ENCODE data around the gene GSC2.
"Not testable (repeated sequence)": the region's sequence is repeated elsewhere in the genome, so short reads cannot be mapped to it uniquely, and the experiment has no call there.

Gene GSC2

GRCh38 chr22:19168088-19168890, 18.2 kb upstream of the GSC2 start:
- in situ Hi-C loops (cut with MboI; ENCODE audit: low pct_unique_long_range_greater_than_20kb, low sequenced_read_pairs), result no loop called here
- DNase-seq, result no peak

DNA sequence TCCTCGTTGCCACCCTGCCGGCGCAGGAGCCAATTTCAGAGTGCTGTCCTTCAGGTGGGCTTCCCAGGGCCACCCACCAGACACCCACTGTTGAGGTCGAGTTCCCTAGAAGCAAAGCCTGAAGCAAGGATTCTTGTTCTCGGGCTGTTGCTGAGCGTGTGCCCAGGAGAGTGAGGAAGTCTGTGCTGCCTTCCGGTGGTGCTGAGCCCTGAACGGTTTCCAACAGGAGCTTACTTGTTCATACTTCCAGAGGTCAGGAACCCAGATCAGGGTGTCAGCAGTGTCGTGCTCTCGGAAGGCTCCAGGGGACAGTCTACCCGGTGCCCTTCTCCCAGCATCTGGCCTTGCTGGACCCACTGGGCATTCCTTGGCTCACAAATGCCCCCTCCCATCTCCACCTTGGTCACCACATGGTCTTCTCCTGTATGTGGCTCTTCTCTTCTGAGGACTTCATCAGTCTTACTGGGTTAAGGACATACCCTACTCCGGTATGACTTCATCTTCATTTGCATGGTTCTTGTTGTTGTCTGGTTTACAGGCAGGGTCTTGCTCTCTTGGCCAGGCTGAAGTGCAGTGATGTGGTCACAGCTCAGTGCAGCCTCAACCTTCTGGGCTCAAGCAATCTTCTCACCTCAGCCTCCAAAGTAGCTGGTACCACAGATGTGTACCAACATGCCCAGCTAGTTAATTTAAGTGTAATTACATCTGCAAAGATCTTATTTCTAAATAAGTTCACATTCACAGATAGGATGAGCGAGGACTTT, 17.2 kb upstream of the GSC2 start:
- in situ Hi-C loops (cut with MboI; ENCODE audit: low pct_unique_long_range_greater_than_20kb, low sequenced_read_pairs), result no loop called here
- DNase-seq, result no peak

DNA sequence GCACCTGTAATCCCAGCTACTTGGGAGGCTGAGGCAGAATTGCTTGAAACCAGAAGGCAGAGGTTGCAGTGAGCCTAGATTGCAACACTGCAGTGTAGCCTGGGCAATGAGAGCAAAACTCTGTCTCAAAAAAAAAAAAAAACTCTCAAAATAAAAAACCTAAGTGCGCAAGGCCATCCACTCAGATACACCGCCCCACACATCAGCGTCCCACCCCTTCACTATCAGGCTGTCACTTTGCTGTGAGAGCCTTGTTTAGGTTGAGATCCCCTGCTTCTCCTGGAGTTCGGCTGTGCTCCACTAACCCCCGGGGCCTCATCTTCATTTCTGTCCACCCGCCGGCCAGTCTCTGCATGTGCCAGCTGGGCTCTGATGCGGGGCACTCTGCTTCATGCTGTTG, 16.3 kb upstream of the GSC2 start:
- in situ Hi-C loops (cut with MboI; ENCODE audit: low pct_unique_long_range_greater_than_20kb, low sequenced_read_pairs), result no loop called here

GRCh38 chr22:19164425-19164824, 14.3 kb upstream of the GSC2 start:
- in situ Hi-C loops (cut with MboI; ENCODE audit: low pct_unique_long_range_greater_than_20kb, low sequenced_read_pairs), result no loop called here
- no peak for DNase-seq

More for the DNA sequence above, 16.3 kb upstream of the GSC2 start:
- DNase-seq, result no peak

GRCh38 chr22:19158649-19159048, 8.6 kb upstream of the GSC2 start:
- DNase-seq; in situ Hi-C loops (cut with MboI; ENCODE audit: low pct_unique_long_range_greater_than_20kb, low sequenced_read_pairs): not testable (repeated sequence)

- DNase-seq; in situ Hi-C loops (cut with MboI; ENCODE audit: low pct_unique_long_range_greater_than_20kb, low sequenced_read_pairs): not testable (repeated sequence)
Observed at GRCh38 chr22:19156109-19156508, 6.0 kb upstream of the GSC2 start.

- in situ Hi-C loops (cut with MboI; ENCODE audit: low pct_unique_long_range_greater_than_20kb, low sequenced_read_pairs), result no loop called here
- DNase-seq, result no peak
Observed at GRCh38 chr22:19152942-19153883, 3.1 kb upstream of the GSC2 start.

GRCh38 chr22:19151329-19152191, 1.5 kb upstream of the GSC2 start:
- no peak for DNase-seq
- in situ Hi-C loops (cut with MboI; ENCODE audit: low pct_unique_long_range_greater_than_20kb, low sequenced_read_pairs), result no loop called here

- in situ Hi-C loops (cut with MboI; ENCODE audit: low pct_unique_long_range_greater_than_20kb, low sequenced_read_pairs), result no loop called here
- no peak for DNase-seq
Observed at GRCh38 chr22:19150482-19151328, 613 bp upstream of the GSC2 start.

DNA sequence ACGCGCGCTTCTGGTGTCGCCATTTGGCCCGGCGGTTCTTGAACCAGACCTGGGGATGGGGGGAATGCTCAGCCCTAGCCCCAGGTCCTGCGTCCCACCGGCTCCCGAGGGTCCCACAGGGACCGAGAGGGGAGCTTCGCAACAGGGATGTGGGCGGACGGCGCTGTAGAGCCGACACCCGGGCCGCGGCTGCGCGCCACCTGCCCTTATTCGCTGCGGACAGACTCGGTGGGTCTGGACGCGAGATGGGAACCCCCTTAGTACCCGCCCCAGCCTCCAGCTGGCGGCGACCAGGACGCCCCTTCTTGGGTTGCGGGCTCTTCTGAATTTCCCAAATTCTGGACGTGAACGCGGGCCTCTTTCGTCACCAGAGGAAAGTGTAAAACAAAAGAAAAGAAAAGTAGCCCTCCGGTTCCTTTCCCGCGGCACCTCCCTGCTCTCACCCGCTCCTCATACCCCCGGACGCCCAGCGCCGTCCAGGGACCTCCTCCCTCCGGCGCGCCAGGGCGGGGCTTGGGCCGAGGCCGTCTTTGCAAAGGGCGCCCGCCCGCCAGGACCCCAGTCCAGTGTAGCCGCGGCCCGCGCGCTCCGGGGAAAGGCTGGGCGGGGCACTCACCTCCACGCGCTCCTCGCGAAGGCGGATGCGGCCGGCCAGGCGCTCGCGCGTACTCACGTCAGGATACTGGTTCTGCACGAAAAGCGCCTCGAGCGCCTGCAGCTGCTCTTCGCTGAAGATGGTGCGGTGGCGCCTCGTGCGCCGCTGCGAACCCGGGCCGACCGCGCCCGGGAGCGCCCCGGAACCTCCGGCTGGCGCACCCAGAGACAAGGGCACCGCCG, 827 bp downstream of the GSC2 start:
- in situ Hi-C loops (cut with MboI; ENCODE audit: low pct_unique_long_range_greater_than_20kb, low sequenced_read_pairs), result no loop called here
- DNase-seq, result no peak

DNA sequence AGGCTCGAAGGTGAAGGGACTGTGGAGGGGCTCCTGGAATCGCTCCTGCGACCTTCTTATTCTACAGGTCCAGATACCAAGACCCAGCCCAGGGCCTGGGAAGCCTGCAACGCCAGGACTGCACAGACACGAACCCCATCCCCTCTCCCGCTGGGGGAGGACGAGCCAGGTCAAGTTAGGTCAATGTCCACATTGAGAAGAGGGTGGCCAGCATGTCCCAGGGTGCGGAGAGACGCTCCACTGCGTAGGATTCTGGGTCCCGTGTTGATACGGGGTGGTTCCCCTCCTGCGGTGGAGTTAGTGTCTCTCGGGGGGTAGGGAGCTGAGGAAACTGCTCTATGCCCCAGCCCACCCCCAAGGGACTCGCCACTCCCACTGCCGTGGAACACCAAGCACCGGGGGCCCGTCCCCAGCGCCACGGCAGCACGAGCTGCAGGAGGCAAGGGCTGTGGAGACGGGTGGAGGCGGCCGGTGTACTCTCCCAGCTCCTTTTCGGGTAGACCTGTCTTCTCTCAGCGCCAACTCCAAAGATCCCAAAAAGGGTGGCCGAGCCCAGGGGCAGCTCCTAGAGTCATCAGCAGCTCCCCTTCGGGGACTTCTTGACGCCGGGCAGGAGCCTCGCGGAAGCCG, 1.6 kb downstream of the GSC2 start:
- in situ Hi-C loops (cut with MboI; ENCODE audit: low pct_unique_long_range_greater_than_20kb, low sequenced_read_pairs), result no loop called here
- DNase-seq, result no peak

DNA sequence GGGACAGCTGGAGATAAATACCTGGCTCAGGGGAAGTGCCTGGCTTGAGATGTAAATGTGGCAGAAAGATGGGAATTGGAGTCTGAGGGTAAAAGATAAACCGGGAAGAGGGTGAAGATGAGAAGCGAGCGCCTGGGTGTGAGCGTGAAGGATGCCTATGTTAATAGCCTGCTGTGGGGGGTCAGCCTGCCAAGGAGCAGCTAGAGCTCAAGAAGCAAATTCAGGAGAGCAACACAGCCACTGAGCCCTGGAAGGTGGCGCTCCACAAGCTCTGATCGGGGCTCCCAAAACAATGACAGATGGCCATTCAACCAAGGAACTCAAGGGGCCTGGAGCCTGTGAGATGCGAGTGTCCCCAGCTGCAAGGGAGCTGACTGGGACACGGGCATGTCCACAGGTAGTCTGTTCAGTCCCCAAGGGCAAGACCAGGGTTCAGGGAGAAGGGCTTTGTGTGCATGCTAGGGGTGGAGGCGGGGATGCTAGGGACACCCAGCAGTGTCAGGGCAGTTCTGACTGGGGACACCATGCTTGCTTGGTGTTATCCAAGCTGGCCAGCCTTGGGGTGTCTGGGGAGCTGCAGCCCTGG, 2.8 kb downstream of the GSC2 start:
- no peak for DNase-seq
- in situ Hi-C loops (cut with MboI; ENCODE audit: low pct_unique_long_range_greater_than_20kb, low sequenced_read_pairs), result no loop called here

DNA sequence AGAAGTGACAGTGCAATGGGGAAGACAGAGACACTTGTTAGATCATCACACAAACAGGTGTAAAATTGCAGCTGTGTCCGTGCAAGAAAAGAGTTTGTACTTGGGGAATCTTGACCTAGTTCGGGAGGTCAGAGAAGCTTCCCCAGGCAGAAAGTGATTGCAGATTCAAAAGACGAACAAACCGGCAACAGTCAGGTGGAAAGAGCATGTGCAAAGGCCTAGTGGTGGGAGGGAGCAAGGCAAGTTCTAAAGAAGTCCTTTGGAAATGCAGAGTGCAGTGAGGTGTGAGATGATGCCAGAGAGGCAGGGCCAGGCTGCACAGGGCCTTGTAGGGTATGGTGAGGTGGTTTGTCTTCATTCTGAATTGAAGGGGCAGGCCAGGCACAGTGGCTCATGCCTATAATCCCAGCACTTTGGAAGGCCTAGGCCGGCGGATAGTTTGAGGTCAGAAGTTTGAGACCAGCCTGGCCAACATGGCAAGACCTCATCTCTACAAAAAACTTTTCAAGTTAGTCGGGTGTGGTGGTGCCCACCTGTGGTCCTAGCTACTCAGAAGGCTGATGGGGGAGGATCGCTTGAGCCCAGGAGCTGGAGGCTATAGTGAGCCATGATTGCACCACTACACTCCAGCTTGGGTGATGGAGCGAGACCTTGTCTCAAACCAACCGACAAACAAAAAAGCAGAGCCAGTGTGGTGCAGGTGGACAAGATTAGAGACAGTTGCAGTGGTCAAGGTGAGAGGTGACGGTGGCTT, 3.7 kb downstream of the GSC2 start:
- peak; percentile 13 for DNase-seq
- in situ Hi-C loops (cut with MboI; ENCODE audit: low pct_unique_long_range_greater_than_20kb, low sequenced_read_pairs), result no loop called here

DNA sequence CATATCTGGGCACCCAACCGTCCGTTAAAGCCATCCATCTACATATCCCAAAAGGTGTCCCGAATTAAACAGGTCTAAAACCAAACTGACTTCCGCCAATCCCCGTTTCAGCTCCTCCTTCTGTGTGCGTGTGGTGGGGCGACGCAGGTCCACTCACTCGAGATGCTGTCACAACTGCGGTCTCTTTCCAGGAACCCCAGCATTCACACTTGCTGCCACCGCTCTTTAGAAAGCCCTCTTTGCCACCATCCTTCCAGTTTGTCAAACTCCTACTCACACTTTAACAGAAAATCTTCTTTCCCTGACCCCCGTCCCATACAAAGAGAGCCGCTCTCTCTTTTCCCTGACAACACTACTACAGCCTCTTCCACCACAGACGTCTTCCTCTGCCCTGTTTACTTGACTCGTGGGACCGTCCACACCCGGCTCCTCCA, 6.1 kb downstream of the GSC2 start:
- in situ Hi-C loops (cut with MboI; ENCODE audit: low pct_unique_long_range_greater_than_20kb, low sequenced_read_pairs), result no loop called here
- peak; percentile 23 for DNase-seq

DNA sequence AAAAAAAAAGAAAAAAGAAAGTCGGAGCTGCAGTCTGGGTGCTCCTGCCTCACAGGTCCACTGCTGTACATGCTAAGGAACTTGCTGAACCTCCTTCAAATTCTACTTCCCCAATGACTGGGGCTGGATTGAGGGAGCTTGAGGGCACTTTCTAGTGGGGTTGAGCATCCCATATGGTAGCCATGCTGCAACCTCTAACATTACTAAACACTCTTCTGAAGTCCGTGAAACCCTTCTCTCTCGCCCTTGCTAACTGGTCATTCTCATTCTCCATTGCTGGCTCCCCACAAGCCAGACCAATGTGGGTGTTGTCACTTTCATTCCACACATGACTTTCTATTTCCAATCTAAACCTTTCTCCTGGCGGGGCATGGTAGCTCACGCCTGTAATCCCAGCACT, 6.9 kb downstream of the GSC2 start:
- no peak for DNase-seq
- in situ Hi-C loops (cut with MboI; ENCODE audit: low pct_unique_long_range_greater_than_20kb, low sequenced_read_pairs), result no loop called here
